Stromal cell of bone marrow (primary cell): ENCODE results near the gene OR2A12.
"Not testable (repeated sequence)": the region's sequence is repeated elsewhere in the genome, so short reads cannot be mapped to it uniquely, and the experiment has no call there.

Experiments
- DNase-seq: peaks from one replicate; pipeline ENCODE4 v3.0.0-alpha.2; 2012; ENCODE audit warnings: low read depth

Gene OR2A12

DNA sequence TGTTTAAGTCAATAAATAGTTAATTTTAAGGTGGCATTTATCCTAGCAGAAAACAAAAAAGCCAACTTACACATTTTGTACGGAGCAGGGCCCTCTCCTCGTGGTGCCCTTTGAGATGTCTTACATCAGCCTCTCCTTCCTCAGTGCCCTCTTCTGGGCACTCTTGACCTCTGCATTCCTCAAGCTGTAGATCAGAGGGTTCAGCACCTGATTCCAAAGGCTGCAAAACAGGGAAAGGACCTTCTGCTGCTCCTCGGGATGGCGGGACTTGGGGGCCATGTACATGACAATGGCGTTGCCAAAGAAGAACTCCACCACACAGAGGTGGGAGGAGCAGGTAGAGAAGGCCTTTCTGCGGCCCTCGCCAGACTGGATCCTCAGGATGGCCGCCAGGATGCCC lies 32.3 kb downstream of the OR2A12 start:
- no peak for DNase-seq

DNA sequence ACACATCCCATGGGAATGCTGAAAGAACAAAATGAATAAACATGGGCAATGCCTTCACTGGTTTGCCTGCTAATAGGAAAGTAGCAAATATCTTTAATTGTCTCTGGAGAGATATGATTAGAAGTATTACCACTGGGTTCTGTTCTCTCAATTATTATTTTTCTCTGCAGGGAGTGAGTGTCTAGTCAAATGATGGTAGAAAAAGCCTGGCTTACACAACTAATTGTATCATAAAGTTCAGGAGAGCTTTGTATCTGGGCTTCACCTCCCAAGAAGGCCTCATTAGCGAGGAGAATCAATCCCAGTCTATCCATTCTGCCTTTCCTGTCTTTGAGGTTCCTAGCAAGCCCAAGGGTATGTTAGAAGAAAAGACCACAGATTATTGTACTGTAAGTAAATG lies 36.8 kb downstream of the OR2A12 start, which contains the start of gene OR2A14:
Gene OR2A14 (plus strand): TSS at position 301 of the 400 bp plus-strand sequence. CDS start 5,937 bp downstream, outside the sequence.
- DNase-seq: no peak

DNA sequence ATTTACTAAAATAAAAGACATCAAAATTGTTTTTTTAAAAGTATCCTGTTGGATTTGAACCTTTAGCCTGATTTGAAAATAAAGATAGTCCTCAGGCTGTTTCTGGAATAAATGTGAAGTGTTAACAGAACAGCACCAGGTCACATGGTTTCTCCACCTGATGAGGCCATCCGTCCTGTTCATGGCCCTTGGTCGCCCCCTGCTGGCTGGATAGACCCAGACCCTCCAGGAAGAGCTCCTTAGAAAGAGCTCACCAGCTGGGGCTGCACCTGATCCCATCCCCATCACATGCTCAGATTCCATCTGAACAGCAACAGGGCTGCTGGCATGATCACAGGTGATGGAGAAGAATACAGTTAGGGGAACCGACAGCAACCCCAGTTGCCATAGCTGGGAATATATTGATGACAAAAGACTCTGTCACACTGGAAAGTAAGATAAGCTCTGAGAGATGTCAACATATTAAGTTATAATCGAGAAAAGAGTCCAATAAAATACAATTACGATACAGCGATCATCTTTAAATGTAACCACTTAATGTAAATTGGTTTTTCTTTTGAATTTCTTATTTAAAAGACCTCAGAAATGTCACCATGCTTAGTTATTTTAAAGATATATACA lies 41.7 kb downstream of the OR2A12 start:
- peak; percentile 35 for DNase-seq

DNA sequence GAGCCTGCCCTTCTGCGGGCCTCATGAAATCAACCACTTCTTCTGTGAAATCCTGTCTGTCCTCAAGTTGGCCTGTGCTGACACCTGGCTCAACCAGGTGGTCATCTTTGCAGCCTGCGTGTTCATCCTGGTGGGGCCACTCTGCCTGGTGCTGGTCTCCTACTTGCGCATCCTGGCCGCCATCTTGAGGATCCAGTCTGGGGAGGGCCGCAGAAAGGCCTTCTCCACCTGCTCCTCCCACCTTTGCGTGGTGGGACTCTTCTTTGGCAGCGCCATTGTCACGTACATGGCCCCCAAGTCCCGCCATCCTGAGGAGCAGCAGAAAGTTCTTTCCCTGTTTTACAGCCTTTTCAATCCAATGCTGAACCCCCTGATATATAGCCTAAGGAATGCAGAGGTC lies 43.5 kb downstream of the OR2A12 start:
- DNase-seq: not testable (repeated sequence)

DNA sequence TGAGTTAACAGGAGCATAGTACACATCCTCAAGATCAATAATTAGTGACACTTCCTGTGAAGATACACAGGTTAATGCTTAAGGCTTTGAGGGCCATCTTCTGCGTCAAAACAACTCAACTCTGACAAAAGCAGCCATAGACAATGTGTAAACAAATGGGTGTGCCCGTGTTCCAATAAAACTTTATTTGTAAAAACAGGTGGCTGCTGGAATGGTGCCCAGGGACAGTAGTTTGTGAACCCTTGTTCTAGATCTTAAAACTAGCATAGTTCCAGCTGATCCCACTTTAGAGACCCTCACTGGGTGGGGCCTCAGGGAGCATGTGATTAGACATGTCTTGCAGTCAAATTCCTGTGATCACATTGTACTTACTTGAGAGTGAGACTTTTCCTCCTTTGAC lies 44.7 kb downstream of the OR2A12 start:
- DNase-seq: no peak

DNA sequence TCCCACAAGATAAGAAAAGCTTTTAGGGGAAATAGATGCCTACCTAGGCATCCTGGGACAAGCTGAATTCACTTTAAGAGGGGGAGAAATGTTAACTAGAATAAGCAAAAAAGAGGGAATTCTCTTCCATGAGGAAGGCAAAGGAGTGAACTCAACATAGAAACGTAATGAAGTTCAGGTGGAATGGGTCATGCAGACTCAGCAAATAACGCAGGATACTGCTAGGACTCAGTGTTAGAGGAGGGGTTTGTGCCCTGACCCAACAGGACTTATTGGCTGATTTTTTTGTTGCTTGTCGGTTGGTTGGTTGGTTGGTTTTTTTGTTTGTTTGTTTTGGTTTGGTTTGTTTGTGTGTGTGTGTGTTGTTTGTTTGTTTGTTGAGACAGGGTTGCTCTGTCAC lies 46.2 kb downstream of the OR2A12 start:
- no peak for DNase-seq

DNA sequence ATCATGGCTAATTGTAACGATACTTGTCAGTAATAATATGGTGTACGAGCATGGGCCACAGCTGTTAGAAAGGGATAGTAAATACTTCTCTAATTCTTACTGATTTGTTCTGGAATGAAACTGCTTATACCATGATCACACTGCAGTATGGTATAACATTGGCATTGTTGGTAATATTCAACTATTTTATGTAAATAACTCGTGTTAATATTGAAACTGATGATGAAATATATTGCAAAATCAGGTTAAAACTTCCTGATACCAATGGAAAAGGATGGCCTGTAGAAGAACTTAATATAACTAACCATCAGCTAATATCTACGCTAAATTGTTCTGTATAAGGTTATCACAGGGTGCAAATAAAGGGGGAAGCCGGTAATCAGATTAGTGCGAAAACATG lies 47.2 kb downstream of the OR2A12 start:
- DNase-seq: no peak

DNA sequence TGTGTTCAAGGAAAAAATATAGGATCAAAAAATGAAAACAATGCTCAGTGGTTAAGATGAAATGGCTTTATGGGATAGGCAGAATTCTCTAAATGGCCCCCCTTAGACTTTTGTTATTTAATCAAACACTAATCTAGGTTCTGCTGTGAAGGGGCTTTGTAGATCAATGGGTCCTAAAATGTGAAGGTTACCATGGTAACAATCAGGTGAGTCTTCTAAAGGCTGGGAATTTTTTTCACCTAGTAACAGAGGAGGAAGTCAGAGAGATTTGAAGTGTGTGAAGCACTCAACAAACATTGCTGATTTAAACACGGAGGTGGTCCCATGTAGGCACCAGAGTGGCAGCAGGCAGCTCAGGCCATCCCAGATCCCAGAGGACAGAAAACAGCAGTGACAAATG lies 48.0 kb downstream of the OR2A12 start:
- no peak for DNase-seq

DNA sequence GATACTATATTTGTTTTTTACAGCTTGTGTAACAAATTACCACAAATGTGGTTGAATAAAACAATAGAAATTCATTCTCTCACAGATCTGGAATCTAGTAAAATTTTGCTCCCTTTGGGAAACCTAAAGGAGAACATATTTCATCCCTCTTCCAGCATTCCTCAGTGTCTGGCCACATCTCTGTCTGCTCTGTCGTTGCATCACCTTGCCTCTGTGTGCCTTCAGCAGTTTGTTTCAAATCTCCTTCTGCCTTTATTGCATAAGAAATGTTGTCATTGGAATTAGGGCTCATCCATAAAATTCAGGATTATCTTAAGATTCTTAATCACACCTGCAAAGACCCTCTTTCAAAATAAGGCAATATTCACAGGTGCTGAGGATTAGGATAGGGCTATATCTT lies 51.4 kb downstream of the OR2A12 start:
- no peak for DNase-seq

DNA sequence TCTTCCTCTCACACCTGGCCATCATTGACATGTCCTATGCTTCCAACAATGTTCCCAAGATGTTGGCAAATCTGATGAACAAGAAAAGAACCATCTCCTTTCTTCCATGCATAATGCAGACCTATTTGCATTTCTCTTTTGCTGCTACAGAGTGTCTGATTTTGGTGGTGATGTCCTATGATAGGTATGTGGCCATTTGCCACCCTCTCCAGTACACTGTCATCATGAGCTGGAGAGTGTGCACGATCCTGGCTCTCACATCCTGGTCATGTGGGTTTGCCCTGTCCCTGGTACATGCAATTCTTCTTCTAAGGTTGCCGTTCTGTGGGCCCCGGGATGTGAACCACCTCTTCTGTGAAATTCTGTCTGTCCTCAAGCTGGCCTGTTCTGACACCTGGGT lies 56.1 kb downstream of the OR2A12 start:
- DNase-seq: no peak

DNA sequence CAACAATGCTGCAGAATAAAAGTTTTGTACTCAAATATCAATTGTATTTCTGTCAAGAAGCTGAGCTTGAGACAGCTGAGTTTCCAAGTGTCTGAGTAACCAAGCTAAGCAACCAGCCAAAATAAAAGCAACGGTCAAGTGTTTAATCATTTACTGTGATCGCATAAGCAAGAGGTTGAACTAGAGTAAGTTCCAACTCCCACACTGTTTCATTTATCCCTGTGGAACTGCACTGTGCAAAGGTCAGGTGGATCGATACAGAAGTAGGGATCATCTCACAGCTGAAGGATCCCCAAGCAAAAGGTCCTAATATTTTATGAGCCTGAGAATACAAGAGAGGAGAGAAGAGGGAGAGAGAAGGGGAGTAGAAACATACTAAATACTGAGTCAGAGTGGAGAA lies 58.3 kb downstream of the OR2A12 start:
- no peak for DNase-seq

DNA sequence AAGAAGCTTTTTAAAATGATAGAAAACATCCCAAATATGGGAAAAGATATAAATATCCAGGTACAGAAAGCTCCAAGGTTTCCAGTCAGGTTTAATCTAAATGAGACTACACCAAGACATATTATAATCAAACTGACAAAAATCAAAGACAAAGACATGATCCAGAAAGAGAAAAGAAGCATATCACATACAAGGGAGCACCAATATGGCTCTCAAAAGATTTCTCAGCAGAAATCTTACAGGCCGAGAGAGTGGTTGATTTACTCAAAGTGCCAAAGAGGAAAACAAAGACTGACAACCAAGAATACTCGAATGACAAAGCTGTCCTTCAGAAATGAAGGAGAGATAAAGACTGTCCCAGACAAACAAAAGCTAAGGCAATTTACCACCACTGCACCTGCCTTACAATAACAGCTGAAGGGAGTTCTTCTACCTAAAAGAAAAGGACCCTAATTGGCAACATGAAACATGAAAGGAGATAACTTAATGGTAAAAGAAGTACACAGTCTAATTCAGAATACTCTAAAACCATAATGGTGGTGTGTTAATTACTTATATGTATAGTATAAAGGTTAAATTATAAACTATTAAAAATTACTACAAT lies 62.2 kb downstream of the OR2A12 start:
- DNase-seq: no peak
